ENCODE measurements around the gene MVB12B. TPM values are rescaled to one million over a fixed set of nuclear protein-coding genes. Genes with fewer than 3 reads are reported as not detected.

MVB12B gene
- total RNA-seq, 1 donor from 2014 or later: 0.26 TPM

GRCh38 chr9:126497660-126498275 lies 171.1 kb downstream of the MVB12B start:
- DNase-seq (ENCODE audit: low read depth) (no peak), FAIRE-seq (no peak)
- H3K36me3 ChIP-seq (ENCODE audit: control insufficient read depth, insufficient read depth, low read length): no peaks in the 10 kb centered on the region
- no peak for TF ChIP-seq CTCF (IDR thresholded peaks at IDR 0.05; ENCODE audit: insufficient read depth, low read length, severe bottlenecking)
- H3K27me3 ChIP-seq (ENCODE audit: control insufficient read depth, insufficient read depth, low read length): peaks cover 2% of the 10 kb centered on the region
- H3K4me3 ChIP-seq (ENCODE audit: low read depth, low read length): no peak overlapping the region

- FAIRE-seq (no peak), DNase-seq (ENCODE audit: low read depth) (no peak)
- Histone ChIP-seq H3K27me3 (ENCODE audit: control insufficient read depth, insufficient read depth, low read length) (peaks cover 2% of the 10 kb centered on the region), H3K36me3 (ENCODE audit: control insufficient read depth, insufficient read depth, low read length) (no peaks in the 10 kb centered on the region), H3K4me3 (ENCODE audit: low read depth, low read length) (no peak overlapping the region)
- no peak for TF ChIP-seq CTCF (IDR thresholded peaks at IDR 0.05; ENCODE audit: insufficient read depth, low read length, severe bottlenecking)
Measured at GRCh38 chr9:126498331-126498730, 171.7 kb downstream of the MVB12B start.

GRCh38 chr9:126499005-126499910 lies 172.6 kb downstream of the MVB12B start:
- H3K36me3 ChIP-seq (ENCODE audit: control insufficient read depth, insufficient read depth, low read length): no peaks in the 10 kb centered on the region
- H3K4me3 ChIP-seq (ENCODE audit: low read depth, low read length): peak overlapping the region; percentile 26
- peak; percentile 96 for TF ChIP-seq CTCF (IDR thresholded peaks at IDR 0.05; ENCODE audit: insufficient read depth, low read length, severe bottlenecking)
- DNase-seq (ENCODE audit: low read depth): peak; percentile 21
- FAIRE-seq: peak; percentile 94
- peaks cover 2% of the 10 kb centered on the region for H3K27me3 ChIP-seq (ENCODE audit: control insufficient read depth, insufficient read depth, low read length)

GRCh38 chr9:126499911-126500599 lies 173.4 kb downstream of the MVB12B start:
- FAIRE-seq: no peak
- H3K36me3 ChIP-seq (ENCODE audit: control insufficient read depth, insufficient read depth, low read length): no peaks in the 10 kb centered on the region
- H3K4me3 ChIP-seq (ENCODE audit: low read depth, low read length): no peak overlapping the region
- peaks cover 2% of the 10 kb centered on the region for H3K27me3 ChIP-seq (ENCODE audit: control insufficient read depth, insufficient read depth, low read length)
- DNase-seq (ENCODE audit: low read depth): no peak
- TF ChIP-seq CTCF (IDR thresholded peaks at IDR 0.05; ENCODE audit: insufficient read depth, low read length, severe bottlenecking): no peak

GRCh38 chr9:126500600-126501382 lies 174.2 kb downstream of the MVB12B start:
- DNase-seq (ENCODE audit: low read depth): peak; percentile 23
- H3K36me3 ChIP-seq (ENCODE audit: control insufficient read depth, insufficient read depth, low read length): no peaks in the 10 kb centered on the region
- peak; percentile 97 for TF ChIP-seq CTCF (IDR thresholded peaks at IDR 0.05; ENCODE audit: insufficient read depth, low read length, severe bottlenecking)
- no peak overlapping the region for H3K4me3 ChIP-seq (ENCODE audit: low read depth, low read length)
- peaks cover 2% of the 10 kb centered on the region for H3K27me3 ChIP-seq (ENCODE audit: control insufficient read depth, insufficient read depth, low read length)
- FAIRE-seq: no peak

All from bronchial epithelial cell (primary cell).